ENCODE data around the gene RAP1A. TPM values are rescaled to one million over a fixed set of nuclear protein-coding genes. Genes with fewer than 3 reads are reported as not detected.
"Not testable (repeated sequence)": the region's sequence is repeated elsewhere in the genome, so short reads cannot be mapped to it uniquely, and the experiment has no call there.

RAP1A gene
- total RNA-seq, 4 donors from 2014 or later = 49.4 to 72.1 (median 57.9) TPM

GRCh38 chr1:111738436-111739193, 119.0 kb downstream of the RAP1A start:
- DNase-seq (peak; percentile 56 to 67), ATAC-seq (peak; percentile 55 to 65)
- in situ Hi-C loops (cut with MboI; ENCODE audit: low sequenced_read_pairs in 4 of 4) (no loop called here), intact Hi-C loops (cut with DNase I; ENCODE audit: low total_unique reads) (loop anchor here (1.0 kb wide), 1 partner anchor 18 kb away; no protein-coding TSS in a partner anchor)
- H3K4me1 ChIP-seq = peaks cover 43 to 46% of the 10 kb centered on the region in 2 donors
- no peaks in the 10 kb centered on the region for H3K27me3 ChIP-seq
- H3K9me3 ChIP-seq = no peaks in the 10 kb centered on the region
- H3K4me3 ChIP-seq = peak overlapping the region; percentile 56 to 80 (median 70)
- peak; percentile 3 to 53 for TF ChIP-seq POLR2A (IDR thresholded peaks at IDR 0.05)
- no peak for TF ChIP-seq CTCF (IDR thresholded peaks at IDR 0.05 in 4 of 5, conservative IDR thresholded peaks at IDR 0.05 in 1 of 5)
- peak overlapping the region; percentile 85 to 96 (median 93) for H3K27ac ChIP-seq
- H3K36me3 ChIP-seq = no peaks in the 10 kb centered on the region

- ATAC-seq (peak; percentile 79), DNase-seq (peak; percentile 90 to 91)
- TF ChIP-seq POLR2A (IDR thresholded peaks at IDR 0.05) (peak; percentile 94 to 95), CTCF (IDR thresholded peaks at IDR 0.05 in 4 of 5, conservative IDR thresholded peaks at IDR 0.05 in 1 of 5) (peak in 2 of 5 experiments; percentile 17 to 18)
- H3K36me3 ChIP-seq = no peaks in the 10 kb centered on the region
- peak within 1 kb of the TSS; percentile 56 to 80 (median 70) for H3K4me3 ChIP-seq
- H3K27me3 ChIP-seq = no peaks in the 10 kb centered on the region
- in situ Hi-C loops (cut with MboI; ENCODE audit: low sequenced_read_pairs in 4 of 4) (no loop called here), intact Hi-C loops (cut with DNase I; ENCODE audit: low total_unique reads) (loop anchor here (1.0 kb wide), 1 partner anchor 19 kb away; no protein-coding TSS in a partner anchor)
- no peaks in the 10 kb centered on the region for H3K9me3 ChIP-seq
- H3K4me1 ChIP-seq = peaks cover 36 to 38% of the 10 kb centered on the region in 2 donors
- H3K27ac ChIP-seq = peak within 1 kb of the TSS; percentile 85 to 96 (median 93)
Measured at GRCh38 chr1:111739194-111739924, 119.8 kb downstream of the RAP1A start, which contains the start of gene INKA2. INKA2 (minus strand) TSS chr1:111739395; CDS start chr1:111739242, 153 bp downstream.

GRCh38 chr1:111739925-111740765, 120.6 kb downstream of the RAP1A start:
- peak overlapping the region; percentile 85 to 96 (median 93) for H3K27ac ChIP-seq
- TF ChIP-seq POLR2A (IDR thresholded peaks at IDR 0.05) (no peak), CTCF (IDR thresholded peaks at IDR 0.05 in 4 of 5, conservative IDR thresholded peaks at IDR 0.05 in 1 of 5) (no peak)
- H3K36me3 ChIP-seq = no peaks in the 10 kb centered on the region
- intact Hi-C loops (cut with DNase I; ENCODE audit: low total_unique reads) (loop anchor here (1.0 kb wide), 2 partner anchors 15 to 20 kb away; partner anchors contain the start of gene DDX20), in situ Hi-C loops (cut with MboI; ENCODE audit: low sequenced_read_pairs in 4 of 4) (no loop called here)
- H3K9me3 ChIP-seq = no peaks in the 10 kb centered on the region
- DNase-seq = peak; percentile 44 to 65
- peak; percentile 22 to 32 for ATAC-seq
- peak overlapping the region; percentile 56 to 80 (median 70) for H3K4me3 ChIP-seq
- H3K27me3 ChIP-seq = no peaks in the 10 kb centered on the region
- peaks cover 30 to 31% of the 10 kb centered on the region in 2 donors for H3K4me1 ChIP-seq

- ATAC-seq; H3K4me3 ChIP-seq; H3K27me3 ChIP-seq; DNase-seq; intact Hi-C loops (cut with DNase I; ENCODE audit: low total_unique reads); H3K36me3 ChIP-seq; in situ Hi-C loops (cut with MboI; ENCODE audit: low sequenced_read_pairs in 4 of 4); H3K9me3 ChIP-seq; H3K27ac ChIP-seq: not testable (repeated sequence)
- H3K4me1 ChIP-seq = peaks cover 20 to 25% of the 10 kb centered on the region in 2 donors
Measured at GRCh38 chr1:111742292-111742691, 122.7 kb downstream of the RAP1A start.

Measured in gastrocnemius medialis (tissue), 4 donors.